Endometrial microvascular endothelial cells (primary cell): Measurements from ENCODE around the gene SSNA1. TPM values are rescaled to one million over a fixed set of nuclear protein-coding genes. Genes with fewer than 3 reads are reported as not detected.
"Not testable (repeated sequence)": the region's sequence is repeated elsewhere in the genome, so short reads cannot be mapped to it uniquely, and the experiment has no call there.

ENCODE experiments used
- in situ Hi-C: cut with HindIII; loops from 2 replicates; pipeline ENCODE4 v1.10.0; 2017; ENCODE audit warnings: low sequenced_read_pairs, low pct_unique_long_range_greater_than_20kb; ENCODE audit errors: inconsistent ontology term
- total RNA-seq: library from RNA; depleted of rRNA; stranded (reverse); fragments of >200 nt; gene quantifications from one replicate; pipeline ENCODE4 v1.2.3, GENCODE V29; 2015; ENCODE audit errors: inconsistent ontology term

The SSNA1 gene
- total RNA-seq, 1 donor from 2014 or later = 117 TPM

- in situ Hi-C loops = no loop called here
Measured at GRCh38 chr9:137233143-137233980, 44.9 kb downstream of the SSNA1 start.

GRCh38 chr9:137234055-137234697 is 45.7 kb downstream of the SSNA1 start:
- in situ Hi-C loops = no loop called here

- in situ Hi-C loops = no loop called here
Measured at GRCh38 chr9:137234758-137235423, 46.4 kb downstream of the SSNA1 start.

- in situ Hi-C loops = no loop called here
Measured at GRCh38 chr9:137235424-137236237, 47.2 kb downstream of the SSNA1 start.

GRCh38 chr9:137236238-137236935 is 47.9 kb downstream of the SSNA1 start:
- in situ Hi-C loops = no loop called here

GRCh38 chr9:137236936-137237421 is 48.5 kb downstream of the SSNA1 start:
- in situ Hi-C loops = no loop called here

GRCh38 chr9:137237759-137238726 is 49.6 kb downstream of the SSNA1 start:
- in situ Hi-C loops = no loop called here

- in situ Hi-C loops = not testable (repeated sequence)
Measured at GRCh38 chr9:137239541-137240200, 51.2 kb downstream of the SSNA1 start.

Other genes with a start within 250 kb of the SSNA1 start
- gene FBXW5, start 243.9 kb upstream of the SSNA1 start, total RNA-seq = 212 TPM
- gene C8G, start 243.4 kb upstream of the SSNA1 start, total RNA-seq = not detected
- not detected for gene LCN12, start 236.4 kb upstream of the SSNA1 start, total RNA-seq
- not detected for gene PTGDS, start 211.2 kb upstream of the SSNA1 start, total RNA-seq
- gene LCNL1, start 205.7 kb upstream of the SSNA1 start, total RNA-seq = not detected
- gene PAXX, start 196.3 kb upstream of the SSNA1 start, total RNA-seq = 49.0 TPM
- gene CLIC3, start 192.1 kb upstream of the SSNA1 start, total RNA-seq = 4.8 TPM
- 4.0 TPM for gene ABCA2, start 160.4 kb upstream of the SSNA1 start, total RNA-seq
- not detected for gene FUT7, start 156.6 kb upstream of the SSNA1 start, total RNA-seq
- 65.7 TPM for gene NPDC1, start 142.5 kb upstream of the SSNA1 start, total RNA-seq
- gene ENTPD2, start 134.6 kb upstream of the SSNA1 start, total RNA-seq = not detected
- gene SAPCD2, start 118.1 kb upstream of the SSNA1 start, total RNA-seq = 38.5 TPM
- 13.8 TPM for gene UAP1L1, start 111.2 kb upstream of the SSNA1 start, total RNA-seq
- 106 TPM for gene MAN1B1, start 101.7 kb upstream of the SSNA1 start, total RNA-seq
- gene DPP7, start 73.9 kb upstream of the SSNA1 start, total RNA-seq = 99.2 TPM
- not detected for gene GRIN1, start 49.5 kb upstream of the SSNA1 start, total RNA-seq
- not detected for gene LRRC26, start 18.6 kb upstream of the SSNA1 start, total RNA-seq
- not detected for gene TMEM210, start 16.6 kb upstream of the SSNA1 start, total RNA-seq
- 14.9 TPM for gene ANAPC2, start 116 bp upstream of the SSNA1 start, total RNA-seq
- gene TPRN, start 12.1 kb downstream of the SSNA1 start, total RNA-seq = 8.8 TPM
- gene TMEM203, start 17.0 kb downstream of the SSNA1 start, total RNA-seq = 28.1 TPM
- gene NDOR1, start 17.0 kb downstream of the SSNA1 start, total RNA-seq = 19.6 TPM
- gene RNF208, start 33.6 kb downstream of the SSNA1 start, total RNA-seq = not detected
- gene CYSRT1, start 36.5 kb downstream of the SSNA1 start, total RNA-seq = not detected
- gene RNF224, start 38.8 kb downstream of the SSNA1 start, total RNA-seq = not detected
- not detected for gene SLC34A3, start 42.2 kb downstream of the SSNA1 start, total RNA-seq
- gene TUBB4B, start 52.6 kb downstream of the SSNA1 start, total RNA-seq = 1,061 TPM
- gene STPG3, start 62.6 kb downstream of the SSNA1 start, total RNA-seq = not detected
- 72.0 TPM for gene NELFB, start 66.7 kb downstream of the SSNA1 start, total RNA-seq
- 53.1 TPM for gene TOR4A, start 89.0 kb downstream of the SSNA1 start, total RNA-seq
- 16.1 TPM for gene NRARP, start 113.6 kb downstream of the SSNA1 start, total RNA-seq
- gene EXD3, start 234.5 kb downstream of the SSNA1 start, total RNA-seq = 4.0 TPM
- 0.74 TPM for gene NOXA1, start 234.7 kb downstream of the SSNA1 start, total RNA-seq